Right renal pelvis (tissue), 4 donors: ENCODE measurements around the gene SGO1. TPM values are rescaled to one million over a fixed set of nuclear protein-coding genes. Genes with fewer than 3 reads are reported as not detected.

Experiments
- DNase-seq, 4 donors: peaks; one replicate each; pipeline ENCODE4 v3.0.0-alpha.2; 2013; ENCODE audit warnings: low read depth in 4 of 4, low spot score in 3 of 4, missing footprints in 1 of 4
- polyA plus RNA-seq, 4 donors: library from polyadenylated mRNA; unstranded; fragments of 120-200 nt; gene quantifications; one replicate each; pipeline ENCODE4 v1.2.1, GENCODE V29; 2013; ENCODE audit not compliant: insufficient read length in 4 of 4

SGO1 gene
- polyA plus RNA-seq, 4 donors: 8.5 to 11.4 (median 10.3) TPM

GRCh38 chr3:20161714-20162113, 24.3 kb downstream of the SGO1 start:
- DNase-seq: no peak

GRCh38 chr3:20160230-20160629, 25.8 kb downstream of the SGO1 start:
- no peak for DNase-seq

- no peak for DNase-seq
These were observed 31.1 kb downstream of the SGO1 start for GRCh38 chr3:20154928-20155327.

- no peak for DNase-seq
These were observed 31.9 kb downstream of the SGO1 start for GRCh38 chr3:20154078-20154477.

GRCh38 chr3:20148466-20148865, 37.5 kb downstream of the SGO1 start:
- DNase-seq: no peak

GRCh38 chr3:20147361-20147760, 38.6 kb downstream of the SGO1 start:
- no peak for DNase-seq

- DNase-seq: no peak
These were observed 39.7 kb downstream of the SGO1 start for GRCh38 chr3:20146301-20146700.

GRCh38 chr3:20145874-20146273, 40.1 kb downstream of the SGO1 start:
- DNase-seq: no peak

GRCh38 chr3:20143519-20143918, 42.5 kb downstream of the SGO1 start:
- no peak for DNase-seq

- DNase-seq: no peak
These were observed 43.5 kb downstream of the SGO1 start for GRCh38 chr3:20142517-20142916.

GRCh38 chr3:20141851-20142250, 44.2 kb downstream of the SGO1 start:
- DNase-seq: no peak

GRCh38 chr3:20141316-20141715, 44.7 kb downstream of the SGO1 start:
- no peak for DNase-seq

GRCh38 chr3:20140881-20141280, 45.1 kb downstream of the SGO1 start:
- no peak for DNase-seq

- no peak for DNase-seq
These were observed 48.4 kb downstream of the SGO1 start for GRCh38 chr3:20137647-20138046.

- DNase-seq: no peak
These were observed 49.8 kb downstream of the SGO1 start for GRCh38 chr3:20136231-20136630.

GRCh38 chr3:20130106-20130505, 55.9 kb downstream of the SGO1 start:
- peak in 2 of 4 donors; percentile 26 to 47 for DNase-seq

- DNase-seq: no peak
These were observed 57.6 kb downstream of the SGO1 start for GRCh38 chr3:20128358-20128757.

- DNase-seq: no peak
These were observed 60.1 kb downstream of the SGO1 start for GRCh38 chr3:20125897-20126296.

- no peak for DNase-seq
These were observed 60.7 kb downstream of the SGO1 start for GRCh38 chr3:20125289-20125688.

- DNase-seq: no peak
These were observed 62.8 kb downstream of the SGO1 start for GRCh38 chr3:20123131-20123652.

- DNase-seq: no peak
These were observed 64.9 kb downstream of the SGO1 start for GRCh38 chr3:20121088-20121487.
